ENCODE measurements around the gene IRAK1. TPM values are rescaled to one million over a fixed set of nuclear protein-coding genes. Genes with fewer than 3 reads are reported as not detected.

The IRAK1 gene
- 100 to 1,000 TPM; 258 to 273 (median 272) TPM for total RNA-seq

DNA sequence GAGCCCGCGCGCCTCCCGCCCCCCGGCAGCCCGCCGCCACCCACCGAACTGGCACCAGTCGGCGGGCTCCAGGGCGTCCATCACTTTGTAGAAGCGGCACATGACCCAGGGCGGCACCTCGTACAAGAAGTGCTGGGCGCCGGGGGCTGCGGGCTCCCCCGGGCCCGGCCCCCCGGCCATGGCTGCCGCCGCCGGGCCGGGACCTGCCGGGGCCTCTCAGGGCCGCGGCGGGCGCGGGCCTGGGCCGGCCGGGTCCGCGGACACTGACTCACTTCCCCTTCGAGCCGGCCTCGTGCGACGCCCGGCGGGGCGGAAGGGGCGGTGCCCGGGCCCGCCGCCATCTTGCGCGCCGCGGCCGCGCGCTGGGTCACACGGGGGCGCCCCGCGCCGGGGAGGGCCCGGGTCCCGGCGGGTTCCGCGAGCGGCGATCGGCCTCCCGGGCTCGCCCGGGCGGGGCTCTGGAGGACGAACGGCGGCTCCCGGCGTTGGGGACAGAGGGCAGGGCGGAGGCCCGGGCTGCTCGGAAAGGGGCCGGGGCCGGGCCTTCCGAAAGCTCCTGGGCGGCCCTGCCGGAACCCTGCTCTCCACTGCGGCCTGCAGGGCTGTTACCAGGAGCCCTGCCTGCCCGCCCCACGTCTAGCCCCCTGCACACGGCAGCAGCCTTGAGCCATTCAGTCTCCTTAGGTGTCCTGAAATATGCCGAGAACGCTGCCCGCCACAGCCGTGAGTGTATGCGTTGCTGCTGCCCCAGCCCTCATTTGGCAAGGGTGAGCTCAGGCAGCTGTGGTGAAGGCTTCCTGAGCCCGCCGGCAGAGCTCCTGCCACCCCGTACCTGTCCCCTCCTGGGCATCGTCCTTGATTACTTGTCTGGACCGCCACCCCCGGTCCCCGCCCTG is at the start of gene IRAK1:
Gene IRAK1, minus strand, starts transcription at position 270 of the 896 bp plus-strand sequence. Its CDS starts 90 bp downstream, at position 180.
- DNase-seq = peak; percentile 48
- H3K4me1 Mint-ChIP-seq (ENCODE audit: low read depth) = peaks cover 18% of the 10 kb centered on the region
- peak; percentile 78 to 79 for ATAC-seq
- H3K36me3 Mint-ChIP-seq (ENCODE audit: insufficient read depth) = peaks cover 3% of the 10 kb centered on the region
- no peaks in the 10 kb centered on the region for H3K27me3 Mint-ChIP-seq (ENCODE audit: low read depth)
- H3K4me3 Mint-ChIP-seq = peak within 1 kb of the TSS; percentile 89
- H3K9me3 Mint-ChIP-seq = no peaks in the 10 kb centered on the region

DNA sequence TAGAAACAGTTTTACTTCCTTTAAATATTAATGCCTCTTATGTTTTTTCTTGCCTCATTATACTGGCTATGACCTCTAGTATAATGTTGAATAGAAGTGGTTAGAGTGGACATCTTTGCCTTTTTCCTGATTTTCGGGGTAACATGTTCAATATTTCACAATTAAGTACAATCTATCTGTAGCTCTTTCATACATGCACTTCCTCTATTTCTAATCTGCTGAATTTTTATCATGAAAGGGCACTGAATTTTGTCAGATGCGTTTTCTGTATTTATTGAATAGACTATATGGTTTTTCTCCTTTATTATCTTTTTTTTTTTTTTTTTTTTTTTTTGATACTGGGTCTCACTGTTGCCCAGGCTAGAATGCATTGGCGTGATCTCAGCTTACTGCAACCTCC is 48.9 kb upstream of the IRAK1 start:
- DNase-seq (no peak), ATAC-seq (no peak)
- Mint-ChIP-seq H3K27me3 (ENCODE audit: low read depth) (no peaks in the 10 kb centered on the region), H3K9me3 (no peaks in the 10 kb centered on the region), H3K4me1 (ENCODE audit: low read depth) (peaks cover 51% of the 10 kb centered on the region), H3K4me3 (no peak overlapping the region), H3K36me3 (ENCODE audit: insufficient read depth) (no peaks in the 10 kb centered on the region)

DNA sequence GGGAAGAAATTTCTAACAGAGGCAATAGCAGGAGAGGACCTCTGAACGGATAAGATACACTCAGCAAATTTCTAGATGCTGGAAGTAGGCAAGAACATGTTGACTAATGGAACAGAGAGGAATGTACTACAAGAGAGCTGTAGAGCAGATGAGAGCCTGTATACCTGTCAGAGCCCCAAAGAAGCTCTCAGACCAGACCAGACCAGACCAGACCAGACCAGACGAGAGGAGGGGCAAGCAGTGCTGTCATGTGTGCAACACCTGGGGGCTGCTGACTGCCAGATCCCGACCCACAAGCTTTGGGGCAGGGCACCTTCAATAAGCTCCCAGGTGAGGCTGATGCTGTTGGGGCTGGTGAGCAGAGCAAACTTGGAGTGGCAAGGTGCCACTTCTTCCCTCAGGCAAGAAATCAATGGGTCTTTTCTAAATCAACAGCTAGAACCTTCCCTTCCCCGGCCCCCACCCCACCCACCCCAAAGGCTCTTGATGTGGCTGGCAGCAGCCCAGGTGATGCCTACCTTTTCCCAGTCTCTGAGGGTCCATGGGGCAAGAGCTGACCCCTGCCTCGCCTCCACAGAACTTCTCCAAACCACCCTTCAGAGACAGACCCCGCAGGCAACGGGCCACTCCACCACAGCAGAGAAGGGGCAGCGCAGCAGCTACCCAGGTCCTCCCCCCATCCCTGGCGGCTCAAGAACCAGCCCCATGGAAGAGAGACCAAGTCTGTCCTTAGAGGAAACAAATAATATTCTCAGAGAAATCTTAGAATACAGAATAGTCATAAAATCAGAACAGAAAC is 45.1 kb upstream of the IRAK1 start:
- no peaks in the 10 kb centered on the region for H3K9me3 Mint-ChIP-seq
- ATAC-seq (no peak), DNase-seq (no peak)
- peaks cover 2% of the 10 kb centered on the region for H3K36me3 Mint-ChIP-seq (ENCODE audit: insufficient read depth)
- peaks cover 61% of the 10 kb centered on the region for H3K4me1 Mint-ChIP-seq (ENCODE audit: low read depth)
- no peak overlapping the region for H3K4me3 Mint-ChIP-seq
- H3K27me3 Mint-ChIP-seq (ENCODE audit: low read depth) = no peaks in the 10 kb centered on the region

DNA sequence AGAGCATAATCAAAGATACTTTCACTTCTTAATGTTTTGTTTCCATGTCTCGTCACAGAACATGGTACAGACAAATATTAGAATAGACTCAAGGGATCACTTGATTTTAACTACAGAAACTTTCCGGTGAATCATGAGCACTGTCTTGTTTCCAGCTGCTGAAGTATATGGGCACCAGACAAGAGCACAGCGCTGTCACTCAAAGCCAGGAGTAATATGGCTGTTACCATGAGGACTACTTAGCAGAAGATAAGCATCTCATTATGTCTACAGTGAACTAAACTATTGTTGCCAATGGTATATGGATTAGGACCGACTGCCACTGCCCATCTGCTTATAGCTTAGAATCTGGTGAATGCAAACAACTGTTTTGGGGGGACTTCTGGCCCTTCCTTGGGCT is 43.5 kb upstream of the IRAK1 start:
- DNase-seq (no peak), ATAC-seq (peak; percentile 68 to 80)
- Mint-ChIP-seq H3K36me3 (ENCODE audit: insufficient read depth) (peaks cover 5% of the 10 kb centered on the region), H3K27me3 (ENCODE audit: low read depth) (no peaks in the 10 kb centered on the region), H3K4me1 (ENCODE audit: low read depth) (peaks cover 74% of the 10 kb centered on the region), H3K9me3 (no peaks in the 10 kb centered on the region), H3K4me3 (no peak overlapping the region)

DNA sequence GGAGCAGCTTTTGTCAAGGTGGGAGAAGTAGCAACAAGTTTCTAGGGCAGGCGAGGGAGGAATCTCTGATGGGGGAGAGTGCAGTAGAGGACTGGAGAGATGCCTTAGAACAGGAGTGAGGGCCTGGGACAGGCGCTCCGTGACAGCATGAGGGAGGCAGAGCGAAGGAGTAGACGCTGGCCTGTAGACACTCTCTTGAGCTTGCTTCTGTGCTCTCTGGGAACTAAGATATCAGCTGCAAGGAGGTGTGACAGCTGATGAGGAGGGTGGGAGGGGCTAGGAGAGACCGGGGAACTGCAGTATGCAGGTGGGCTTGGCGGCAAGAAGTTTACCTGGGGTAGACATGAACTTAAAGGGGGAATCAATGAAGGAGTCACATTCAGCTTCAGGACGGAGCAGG is 42.1 kb upstream of the IRAK1 start:
- H3K36me3 Mint-ChIP-seq (ENCODE audit: insufficient read depth) = peaks cover 10% of the 10 kb centered on the region
- H3K4me3 Mint-ChIP-seq = no peak overlapping the region
- H3K4me1 Mint-ChIP-seq (ENCODE audit: low read depth) = peaks cover 78% of the 10 kb centered on the region
- ATAC-seq (no peak), DNase-seq (no peak)
- no peaks in the 10 kb centered on the region for H3K27me3 Mint-ChIP-seq (ENCODE audit: low read depth)
- H3K9me3 Mint-ChIP-seq = no peaks in the 10 kb centered on the region

DNA sequence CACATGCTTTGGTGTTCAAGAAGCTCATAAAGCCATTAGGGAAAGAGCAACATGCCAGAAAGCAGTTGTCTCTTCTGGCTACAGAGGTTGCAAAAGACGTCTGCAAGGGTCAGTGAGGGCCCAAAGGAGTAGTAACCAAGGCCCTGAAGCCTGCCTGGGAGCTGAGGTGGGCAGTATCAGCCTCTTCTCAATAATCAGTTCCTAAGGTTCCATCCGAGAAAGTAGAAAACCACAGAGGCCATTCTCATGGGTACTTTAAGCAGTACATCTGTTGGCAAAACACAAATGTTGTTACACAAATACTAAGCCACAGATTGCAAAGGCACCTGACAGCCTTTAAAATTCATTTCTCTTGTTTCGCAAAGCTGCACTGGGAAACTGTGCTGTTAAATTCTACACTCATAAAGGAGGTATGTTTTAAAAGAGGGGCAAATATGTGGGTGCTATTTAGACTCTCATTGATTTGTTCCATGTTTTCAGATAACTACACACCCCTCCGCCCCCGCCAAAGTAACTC is 40.1 kb upstream of the IRAK1 start:
- DNase-seq (no peak), ATAC-seq (no peak)
- peaks cover 77% of the 10 kb centered on the region for H3K4me1 Mint-ChIP-seq (ENCODE audit: low read depth)
- peaks cover 10% of the 10 kb centered on the region for H3K36me3 Mint-ChIP-seq (ENCODE audit: insufficient read depth)
- no peak overlapping the region for H3K4me3 Mint-ChIP-seq
- no peaks in the 10 kb centered on the region for H3K27me3 Mint-ChIP-seq (ENCODE audit: low read depth)
- no peaks in the 10 kb centered on the region for H3K9me3 Mint-ChIP-seq

DNA sequence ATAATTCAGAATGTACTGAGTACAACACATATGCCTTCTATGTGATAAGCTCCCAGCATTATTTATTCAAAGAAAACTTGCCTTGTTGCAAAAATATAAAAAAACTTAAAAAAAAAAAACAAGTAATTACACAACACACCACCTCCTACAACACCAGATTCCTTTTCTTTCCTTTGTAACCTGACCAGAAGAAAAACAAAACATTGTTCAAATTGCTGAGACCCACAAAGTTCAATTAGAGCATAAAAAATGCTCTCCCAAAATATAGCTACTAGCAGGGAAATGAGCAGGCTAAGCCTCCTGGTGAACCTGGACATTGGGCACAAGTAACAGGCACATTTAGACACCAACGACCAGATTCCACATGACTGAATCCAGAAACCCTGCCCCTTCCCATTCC is 39.5 kb upstream of the IRAK1 start:
- Mint-ChIP-seq H3K27me3 (ENCODE audit: low read depth) (no peaks in the 10 kb centered on the region), H3K4me3 (no peak overlapping the region), H3K36me3 (ENCODE audit: insufficient read depth) (peaks cover 10% of the 10 kb centered on the region), H3K9me3 (no peaks in the 10 kb centered on the region), H3K4me1 (ENCODE audit: low read depth) (peaks cover 72% of the 10 kb centered on the region)
- no peak for DNase-seq
- ATAC-seq = no peak

DNA sequence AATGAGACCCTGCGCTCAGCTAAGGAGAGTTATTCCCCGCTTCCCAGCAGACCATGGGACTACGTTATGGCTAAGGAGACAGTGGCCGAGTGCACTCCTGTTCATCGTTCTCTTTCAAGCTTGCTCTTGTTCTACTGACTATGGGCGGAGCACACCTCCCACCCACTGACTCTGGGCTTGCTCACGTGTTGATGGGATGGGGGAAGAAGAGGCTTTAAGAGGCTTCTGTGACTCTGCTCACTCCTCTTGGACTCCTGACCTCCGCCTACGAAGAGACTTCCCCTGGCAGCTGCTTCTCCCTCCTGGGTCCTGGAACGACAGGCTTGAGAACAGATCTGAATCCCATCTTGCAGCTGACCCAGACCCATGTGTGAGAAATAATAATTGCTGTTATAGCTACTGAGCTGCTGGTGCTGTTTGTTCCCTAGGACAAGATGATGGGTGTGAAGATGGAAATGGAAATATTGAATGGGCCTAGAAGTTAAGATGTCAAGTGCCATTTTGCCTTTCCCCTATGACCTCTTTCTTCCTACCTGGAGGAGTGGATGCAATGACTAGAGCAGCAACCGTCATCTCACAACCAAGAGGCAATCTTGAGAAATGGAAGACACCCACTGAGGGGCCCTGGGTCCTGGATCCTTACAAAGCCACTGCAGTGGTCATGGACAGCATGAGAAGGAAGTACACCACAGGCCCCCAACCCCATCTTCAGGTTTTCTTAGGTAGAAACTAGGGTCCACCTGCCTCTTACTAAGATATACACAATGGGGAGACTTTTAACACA is 38.7 kb upstream of the IRAK1 start:
- H3K36me3 Mint-ChIP-seq (ENCODE audit: insufficient read depth) = peaks cover 10% of the 10 kb centered on the region
- H3K9me3 Mint-ChIP-seq = no peaks in the 10 kb centered on the region
- no peaks in the 10 kb centered on the region for H3K27me3 Mint-ChIP-seq (ENCODE audit: low read depth)
- peak in 1 of 2 donors; percentile 23 for ATAC-seq
- peaks cover 65% of the 10 kb centered on the region for H3K4me1 Mint-ChIP-seq (ENCODE audit: low read depth)
- H3K4me3 Mint-ChIP-seq = peak overlapping the region; percentile 1
- DNase-seq = no peak

DNA sequence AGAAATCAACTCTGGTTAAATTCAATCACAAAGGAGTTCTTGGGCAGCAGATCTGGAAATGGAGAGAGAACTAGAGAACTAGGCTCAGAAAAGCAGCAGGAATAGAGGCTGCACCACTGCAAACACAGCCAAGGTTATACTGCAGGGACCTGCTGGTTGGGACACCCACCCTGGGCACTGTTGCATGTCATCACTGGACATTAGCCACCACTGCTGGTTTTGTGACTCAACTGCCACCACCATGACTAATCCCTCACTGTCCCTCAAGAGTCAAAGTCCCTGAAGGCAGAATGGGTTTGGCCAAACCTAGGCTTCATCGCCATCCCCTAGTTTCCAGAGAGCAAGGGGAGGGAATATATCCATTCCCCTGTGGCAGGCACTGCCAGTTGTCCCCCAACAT is 38.1 kb upstream of the IRAK1 start:
- DNase-seq = no peak
- peaks cover 10% of the 10 kb centered on the region for H3K36me3 Mint-ChIP-seq (ENCODE audit: insufficient read depth)
- no peaks in the 10 kb centered on the region for H3K9me3 Mint-ChIP-seq
- no peak overlapping the region for H3K4me3 Mint-ChIP-seq
- H3K27me3 Mint-ChIP-seq (ENCODE audit: low read depth) = no peaks in the 10 kb centered on the region
- ATAC-seq = no peak
- H3K4me1 Mint-ChIP-seq (ENCODE audit: low read depth) = peaks cover 59% of the 10 kb centered on the region

DNA sequence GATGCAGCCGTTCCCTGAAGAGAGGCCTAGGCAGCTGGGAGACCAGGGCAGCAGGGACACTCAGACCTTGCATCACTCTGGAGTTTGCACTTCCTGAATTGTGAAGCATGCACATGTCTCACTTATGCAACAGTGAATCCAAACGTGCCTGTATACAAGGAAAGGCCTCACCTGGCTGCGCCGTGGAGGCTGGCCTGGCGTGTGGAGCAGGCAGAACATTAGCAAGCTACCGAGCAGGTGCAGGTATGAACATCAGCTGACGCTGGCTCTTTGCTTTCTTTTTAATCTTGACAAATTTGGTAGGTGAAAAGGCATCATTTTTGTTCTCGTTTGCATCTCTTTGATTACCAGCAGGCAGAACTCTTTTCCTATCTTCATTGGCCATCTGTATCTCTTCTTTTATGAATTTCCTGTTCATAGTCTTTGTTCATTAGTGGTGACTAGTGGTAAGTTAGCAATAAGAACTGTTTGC is 37.1 kb upstream of the IRAK1 start:
- DNase-seq (no peak), ATAC-seq (no peak)
- Mint-ChIP-seq H3K4me1 (ENCODE audit: low read depth) (peaks cover 58% of the 10 kb centered on the region), H3K9me3 (no peaks in the 10 kb centered on the region), H3K27me3 (ENCODE audit: low read depth) (no peaks in the 10 kb centered on the region), H3K36me3 (ENCODE audit: insufficient read depth) (peaks cover 10% of the 10 kb centered on the region), H3K4me3 (no peak overlapping the region)

DNA sequence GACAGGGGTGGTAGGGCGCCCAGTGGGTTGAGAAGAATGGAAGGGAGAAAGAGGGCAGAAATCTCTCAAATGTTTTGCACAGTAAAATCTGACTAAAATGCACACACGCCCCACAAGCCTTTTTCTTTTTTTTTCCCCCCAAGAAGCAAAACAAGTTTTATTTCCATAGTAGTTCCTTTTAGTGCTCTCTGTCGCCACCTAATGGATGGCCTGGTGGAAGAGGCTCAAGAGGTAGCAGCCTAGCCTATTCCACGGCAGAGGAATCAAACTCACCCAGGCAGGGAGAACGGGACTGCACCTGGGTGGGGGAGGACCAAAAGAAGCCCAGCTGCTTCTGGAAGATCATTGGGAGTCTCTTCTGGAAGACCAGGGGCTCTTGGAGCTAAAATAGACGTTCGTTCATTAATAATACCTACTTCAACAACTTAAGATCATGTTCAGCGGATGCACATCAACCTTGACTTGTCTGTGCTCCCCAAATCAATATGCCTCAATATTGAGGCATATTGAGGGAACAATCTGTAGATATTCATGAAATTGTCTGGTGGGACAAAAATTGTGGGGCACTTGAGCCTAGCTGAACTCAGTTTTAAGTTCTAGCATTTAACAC is 31.6 kb upstream of the IRAK1 start:
- ATAC-seq (peak; percentile 66 to 78), DNase-seq (peak; percentile 70)
- no peaks in the 10 kb centered on the region for H3K27me3 Mint-ChIP-seq (ENCODE audit: low read depth)
- H3K4me1 Mint-ChIP-seq (ENCODE audit: low read depth) = peaks cover 40% of the 10 kb centered on the region
- H3K4me3 Mint-ChIP-seq = no peak overlapping the region
- H3K36me3 Mint-ChIP-seq (ENCODE audit: insufficient read depth) = peaks cover 13% of the 10 kb centered on the region
- no peaks in the 10 kb centered on the region for H3K9me3 Mint-ChIP-seq

DNA sequence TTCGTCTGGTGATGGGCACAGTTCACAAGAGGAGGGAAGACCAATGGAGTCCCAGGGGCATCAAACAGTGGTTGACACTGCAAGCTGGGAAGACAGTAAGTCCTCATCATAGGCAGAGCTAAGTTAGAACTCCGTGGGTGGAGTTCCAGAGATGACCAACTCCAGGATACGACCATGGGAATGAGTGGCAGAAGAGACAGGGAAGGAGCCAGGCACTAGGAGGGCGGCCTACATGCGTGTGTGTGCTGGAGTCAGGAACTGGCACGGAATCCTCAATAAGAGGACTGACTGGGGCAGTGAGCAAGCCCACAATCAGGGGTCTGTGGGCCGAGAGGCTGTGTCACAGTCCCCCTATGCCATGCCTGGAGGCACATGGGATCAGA is 30.4 kb upstream of the IRAK1 start:
- ATAC-seq = no peak
- Mint-ChIP-seq H3K9me3 (no peaks in the 10 kb centered on the region), H3K27me3 (ENCODE audit: low read depth) (no peaks in the 10 kb centered on the region), H3K4me1 (ENCODE audit: low read depth) (peaks cover 38% of the 10 kb centered on the region), H3K4me3 (no peak overlapping the region), H3K36me3 (ENCODE audit: insufficient read depth) (peaks cover 13% of the 10 kb centered on the region)
- DNase-seq = no peak

DNA sequence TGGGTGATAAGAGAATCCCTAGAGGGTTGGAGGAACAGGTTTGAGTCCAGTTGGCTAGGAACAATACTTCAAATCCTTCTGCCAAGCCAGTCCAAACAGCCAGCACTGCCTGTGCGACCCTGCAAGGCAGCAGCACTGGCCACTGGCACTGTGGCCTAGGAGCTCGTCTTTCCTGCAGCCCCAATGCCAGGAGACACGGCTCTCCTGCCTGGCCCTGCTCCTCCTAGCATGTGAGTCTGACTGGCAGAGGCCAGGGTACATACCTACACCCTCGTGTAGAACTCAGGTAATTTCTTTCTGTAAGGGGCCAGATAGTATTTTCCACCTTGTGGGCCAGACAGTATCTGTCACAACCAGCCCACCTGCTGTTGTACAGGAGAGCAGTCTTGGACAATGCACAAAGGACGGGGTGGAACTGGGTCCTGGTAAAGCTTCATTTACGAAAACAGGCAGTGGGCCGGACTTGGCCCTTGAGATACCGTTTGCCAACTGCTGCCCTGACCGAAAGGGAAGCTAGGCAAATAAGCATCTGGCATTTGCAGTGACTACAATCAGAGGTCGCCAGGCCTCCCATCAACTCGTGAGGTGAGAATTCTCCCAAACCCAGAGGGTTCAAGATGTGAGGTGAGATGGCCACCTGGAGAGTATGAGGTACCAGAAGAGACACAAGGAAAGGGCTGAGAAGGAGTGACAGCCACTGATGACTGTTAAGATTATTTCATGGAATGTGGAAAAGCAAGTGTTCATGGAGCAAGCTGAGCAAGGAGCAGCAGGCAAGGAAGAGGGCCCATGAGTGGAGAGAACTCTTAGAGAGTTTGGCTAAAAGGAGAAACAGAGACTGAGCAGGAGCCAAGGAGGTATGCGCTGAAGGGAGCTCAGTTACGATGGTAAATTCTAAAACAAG is 29.8 kb upstream of the IRAK1 start:
- no peak overlapping the region for H3K4me3 Mint-ChIP-seq
- DNase-seq (no peak), ATAC-seq (no peak)
- H3K27me3 Mint-ChIP-seq (ENCODE audit: low read depth) = no peaks in the 10 kb centered on the region
- peaks cover 13% of the 10 kb centered on the region for H3K36me3 Mint-ChIP-seq (ENCODE audit: insufficient read depth)
- H3K4me1 Mint-ChIP-seq (ENCODE audit: low read depth) = peaks cover 38% of the 10 kb centered on the region
- H3K9me3 Mint-ChIP-seq = no peaks in the 10 kb centered on the region
